Activated T-cell treated with anti-CD3 and anti-CD28 coated beads, Interleukin-2, amount 50 U/mL, for 48 hours (primary cell): ENCODE measurements around the gene FRMD4A.

Experiments used
- DNase-seq, 2 experiments: peaks; one replicate each; pipeline ENCODE4 v3.0.0-alpha.2; 2020

FRMD4A gene

GRCh38 chr10:13658871-13659685 is 671.6 kb downstream of the FRMD4A start:
- DNase-seq: peak; percentile 35 to 45

DNA sequence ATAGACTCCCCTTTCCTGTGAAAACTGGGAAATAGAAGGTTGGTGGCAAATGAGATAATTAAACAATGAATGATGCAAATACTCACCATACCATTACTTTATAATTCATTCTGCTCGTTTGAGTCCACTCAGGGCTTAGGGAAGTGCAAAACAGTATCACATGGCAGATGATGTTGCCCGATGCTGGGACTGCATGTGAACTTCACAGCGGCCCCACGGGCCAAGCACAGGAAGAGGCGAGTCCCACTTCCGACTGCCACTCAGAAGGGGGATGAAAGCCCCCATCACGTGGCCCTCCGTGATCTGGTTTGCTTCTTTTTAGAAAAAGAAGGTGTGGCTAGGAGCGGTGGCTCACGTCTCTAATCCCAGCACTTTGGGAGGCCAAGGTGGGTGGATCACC is 672.5 kb downstream of the FRMD4A start:
- peak in 1 of 2 experiments; percentile 30 for DNase-seq

GRCh38 chr10:13657101-13657680 is 673.5 kb downstream of the FRMD4A start:
- no peak for DNase-seq

GRCh38 chr10:13656337-13657100 is 674.2 kb downstream of the FRMD4A start:
- no peak for DNase-seq

DNA sequence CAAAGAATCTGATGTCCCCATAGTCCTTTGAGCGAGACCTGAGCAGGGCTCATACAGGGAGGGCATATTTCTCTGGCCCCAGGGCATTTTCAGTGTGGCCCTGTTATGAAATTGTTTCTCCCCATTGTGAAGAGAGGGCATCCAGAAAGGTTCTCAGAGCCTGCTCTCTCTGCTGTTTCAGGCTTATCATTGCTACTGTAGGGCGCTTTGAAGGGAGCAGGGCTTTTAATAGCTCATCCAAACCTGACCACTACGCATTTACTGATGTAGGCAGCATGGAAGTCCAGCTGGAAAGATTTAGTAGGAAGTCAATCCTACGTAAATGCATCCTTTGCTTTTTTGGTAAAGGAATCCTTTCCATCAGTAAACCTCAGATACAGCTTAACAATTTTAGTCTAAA is 675.9 kb downstream of the FRMD4A start:
- DNase-seq: no peak

DNA sequence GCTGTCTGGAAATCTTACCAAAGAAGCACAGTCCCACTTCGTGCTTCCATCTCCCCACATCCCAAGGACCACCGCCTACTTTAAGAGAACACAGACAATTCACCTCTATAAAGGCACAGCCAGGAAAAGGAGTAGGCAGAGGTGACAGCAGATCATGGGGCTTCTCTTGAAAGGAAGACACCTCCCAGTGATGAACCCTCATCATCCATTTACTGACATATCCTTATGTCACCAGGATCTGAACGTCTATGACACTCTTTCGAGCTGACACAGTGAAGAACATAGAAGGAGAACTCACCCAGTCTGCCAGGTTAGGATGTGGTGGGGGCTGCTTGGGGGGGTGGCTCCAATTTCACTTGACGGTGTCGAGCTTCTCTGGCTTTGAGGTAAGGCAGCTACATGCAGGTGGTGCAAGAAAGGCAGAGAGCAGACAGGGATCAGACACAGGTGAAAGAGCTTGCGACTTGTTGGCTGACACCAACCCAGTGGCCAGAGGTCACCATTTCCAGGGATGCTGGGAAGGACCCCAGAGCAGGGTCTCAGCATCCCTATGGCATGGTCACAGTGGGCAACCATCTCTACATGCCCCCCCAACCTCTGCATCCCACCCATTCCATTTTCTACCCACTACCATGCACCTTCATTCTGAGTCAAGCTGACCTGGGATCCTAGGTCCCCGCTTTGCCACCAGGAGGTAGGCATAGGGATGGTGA is 676.5 kb downstream of the FRMD4A start:
- DNase-seq: no peak

- DNase-seq: no peak
Measured at GRCh38 chr10:13652860-13653259, 677.9 kb downstream of the FRMD4A start.

GRCh38 chr10:13651969-13652720 is 678.6 kb downstream of the FRMD4A start:
- peak; percentile 28 to 35 for DNase-seq

DNA sequence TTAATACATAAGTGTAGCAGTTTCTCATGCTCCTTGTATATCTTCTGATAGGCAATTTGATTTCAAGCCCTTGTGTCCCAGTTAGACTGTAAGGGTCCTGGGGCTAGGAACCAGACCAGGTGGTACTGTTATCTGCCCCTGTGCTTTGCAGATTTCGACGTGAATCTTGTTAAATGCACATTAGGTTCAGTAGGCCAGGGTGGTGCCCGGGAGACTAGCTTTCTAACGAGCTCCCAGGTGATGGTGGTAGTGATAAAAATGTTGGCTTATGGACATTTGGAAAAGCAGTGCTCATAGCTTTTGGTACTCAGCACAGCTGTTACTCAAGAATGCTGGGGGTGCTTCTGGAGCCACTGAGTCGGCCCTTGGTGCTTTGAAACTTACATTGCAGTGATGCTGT is 679.8 kb downstream of the FRMD4A start:
- no peak for DNase-seq

GRCh38 chr10:13649844-13650520 is 680.7 kb downstream of the FRMD4A start:
- no peak for DNase-seq

GRCh38 chr10:13648425-13648824 is 682.3 kb downstream of the FRMD4A start:
- no peak for DNase-seq

- no peak for DNase-seq
Measured at GRCh38 chr10:13644866-13645265, 685.9 kb downstream of the FRMD4A start.

- no peak for DNase-seq
Measured at GRCh38 chr10:13643016-13643415, 687.7 kb downstream of the FRMD4A start.

- DNase-seq: no peak
Measured at GRCh38 chr10:13642293-13642692, 688.4 kb downstream of the FRMD4A start.

- DNase-seq: no peak
Measured at GRCh38 chr10:13637894-13638293, 692.8 kb downstream of the FRMD4A start.

GRCh38 chr10:13637303-13637856 is 693.3 kb downstream of the FRMD4A start:
- no peak for DNase-seq

- DNase-seq: no peak
Measured at GRCh38 chr10:13636776-13637175, 693.9 kb downstream of the FRMD4A start.

DNA sequence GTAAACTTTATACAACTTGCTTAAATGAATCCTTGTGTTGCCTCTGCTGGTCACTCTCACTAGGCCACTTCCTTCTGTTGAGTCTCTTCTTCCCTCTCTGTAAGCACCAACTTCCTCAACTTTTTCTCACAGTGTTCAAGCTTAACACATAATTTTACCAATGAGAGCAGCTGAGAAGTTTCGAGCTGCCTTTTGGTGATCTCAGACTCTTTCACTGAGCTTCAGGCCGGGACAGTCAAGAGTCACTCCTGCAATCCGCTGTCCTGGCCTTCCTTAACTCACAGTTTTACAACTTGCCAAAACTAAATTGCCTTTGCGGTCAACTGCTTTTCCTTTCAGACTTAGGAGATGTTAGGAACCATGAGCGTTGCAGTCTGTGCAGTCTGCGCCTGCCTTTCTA is 696.5 kb downstream of the FRMD4A start:
- DNase-seq: no peak

GRCh38 chr10:13633689-13634088 is 697.0 kb downstream of the FRMD4A start:
- DNase-seq: no peak

DNA sequence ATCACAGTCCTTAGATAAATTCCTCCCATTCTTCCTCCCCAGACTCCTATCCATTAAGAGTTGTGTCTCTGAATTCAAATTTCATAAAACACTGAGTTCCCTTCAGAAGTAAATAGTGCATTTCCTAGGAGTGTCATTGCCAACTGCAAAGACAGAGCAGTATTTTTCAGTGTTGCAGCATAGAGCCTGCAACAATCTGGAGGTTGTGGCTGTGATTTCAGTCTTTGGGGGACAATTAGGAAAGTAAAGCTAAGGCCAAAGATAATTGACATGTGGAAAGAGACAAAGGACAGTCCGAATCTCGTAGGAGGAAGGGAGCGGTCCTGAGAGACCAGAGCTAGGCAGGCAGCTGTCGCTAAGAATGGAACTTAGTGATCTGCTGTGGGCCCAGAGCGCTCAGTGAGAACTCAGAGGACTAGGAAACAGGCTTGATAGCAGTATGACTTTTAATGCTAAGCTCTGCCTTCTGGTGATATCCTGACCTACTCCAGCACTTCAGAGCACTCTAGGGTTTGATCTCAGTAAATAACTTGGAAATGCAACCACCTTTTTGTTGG is 697.8 kb downstream of the FRMD4A start:
- DNase-seq: no peak

DNA sequence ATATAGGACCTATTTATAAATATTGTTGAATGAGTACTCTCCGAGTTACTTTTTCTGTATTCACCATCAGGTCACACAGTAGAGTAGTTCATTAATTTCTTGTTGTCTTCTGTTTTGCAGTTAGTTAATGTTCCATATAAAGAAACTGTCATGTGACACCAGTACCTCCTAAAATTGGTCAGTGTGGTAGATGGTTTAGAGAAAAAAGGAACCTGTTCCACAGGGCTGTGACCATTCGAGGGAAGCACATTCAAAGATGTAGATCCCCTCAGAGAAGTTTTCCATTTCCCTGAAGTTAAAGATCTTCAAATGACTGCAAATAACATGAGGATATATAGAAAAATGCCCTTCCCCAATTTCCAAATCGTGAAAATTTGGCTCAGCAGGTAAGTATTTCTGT is 698.3 kb downstream of the FRMD4A start:
- no peak for DNase-seq
